ENCODE measurements around the gene DHCR24.

Gene DHCR24

DNA sequence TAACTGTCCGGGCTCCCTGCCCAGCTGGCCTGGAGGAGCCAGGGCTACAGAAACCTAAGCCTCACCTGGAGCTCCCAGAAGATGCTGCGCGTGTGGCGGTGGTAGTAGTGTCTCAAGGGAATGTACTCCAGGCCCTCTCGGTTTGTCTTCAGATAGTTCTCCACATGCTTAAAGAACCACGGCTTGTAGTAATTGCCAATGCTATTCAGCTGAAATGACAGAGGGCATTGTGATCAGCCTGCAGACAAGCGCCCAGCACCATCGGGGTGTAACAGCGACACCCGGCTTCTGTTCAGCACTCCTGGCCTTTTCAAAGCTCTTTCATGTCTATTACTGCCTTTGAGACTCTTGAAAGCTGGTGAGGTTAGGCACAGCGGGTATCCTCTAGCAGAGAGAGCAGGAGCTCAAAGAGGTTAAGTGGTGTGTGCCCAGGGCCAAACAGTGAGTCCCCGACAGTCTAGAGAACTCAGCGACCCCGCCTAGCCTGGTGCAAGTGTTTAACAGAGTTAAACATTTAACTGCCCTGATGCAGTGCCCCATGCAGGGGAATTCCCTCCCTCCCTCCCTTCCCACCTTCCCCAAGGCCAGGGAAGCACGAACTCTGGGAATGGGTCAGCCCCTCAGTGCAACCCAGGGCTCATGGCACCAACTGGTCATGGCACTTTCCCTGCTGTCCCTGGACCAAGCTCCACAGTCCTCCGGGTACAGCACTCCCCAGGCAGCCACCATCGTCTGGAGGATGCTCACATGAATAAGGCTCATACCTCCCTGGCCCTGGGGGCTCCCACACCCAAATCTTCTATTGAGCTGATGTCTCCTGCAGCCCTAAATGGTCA is 21.5 kb downstream of the DHCR24 start:
- in situ Hi-C loops (cut with MboI; ENCODE audit: low sequenced_read_pairs): no loop called here

DNA sequence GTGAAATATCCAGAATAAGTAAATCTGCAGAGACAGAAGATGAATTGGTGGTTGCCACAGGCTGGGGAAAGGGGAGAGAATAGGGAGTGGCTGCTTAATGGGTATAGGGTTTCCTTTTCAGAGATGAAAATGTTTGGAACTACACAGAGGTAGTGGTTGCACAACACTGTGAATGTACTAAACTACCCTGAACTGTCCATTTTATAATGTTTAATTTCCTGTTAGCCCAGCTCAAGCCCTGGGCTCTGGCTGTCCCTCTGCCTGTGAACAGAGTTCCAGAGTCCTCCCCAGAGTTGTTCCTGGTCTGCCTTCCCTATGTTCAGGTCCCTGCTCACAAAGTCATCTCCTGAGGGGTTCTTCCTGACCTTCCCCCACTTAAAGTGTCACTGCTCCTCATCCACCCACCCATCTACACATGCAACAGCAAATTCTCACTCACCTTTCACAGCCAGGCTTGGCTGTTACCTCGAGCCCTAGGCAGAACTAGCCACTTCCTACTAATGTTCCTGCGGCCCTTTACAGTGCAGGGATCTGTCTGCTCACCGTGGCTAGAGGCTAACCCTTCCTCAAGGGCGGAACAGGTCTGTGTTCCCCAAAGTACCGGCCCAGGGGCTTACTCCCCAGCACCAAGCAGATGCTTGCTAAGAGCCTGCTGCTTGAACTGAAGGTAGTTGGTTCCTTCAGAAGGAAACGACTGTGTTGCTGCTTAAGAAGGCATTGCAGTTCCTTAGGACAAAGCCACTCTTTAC is 22.4 kb downstream of the DHCR24 start:
- in situ Hi-C loops (cut with MboI; ENCODE audit: low sequenced_read_pairs): no loop called here

- in situ Hi-C loops (cut with MboI; ENCODE audit: low sequenced_read_pairs): no loop called here
Observed at GRCh38 chr1:54863267-54863665, 23.7 kb downstream of the DHCR24 start.

DNA sequence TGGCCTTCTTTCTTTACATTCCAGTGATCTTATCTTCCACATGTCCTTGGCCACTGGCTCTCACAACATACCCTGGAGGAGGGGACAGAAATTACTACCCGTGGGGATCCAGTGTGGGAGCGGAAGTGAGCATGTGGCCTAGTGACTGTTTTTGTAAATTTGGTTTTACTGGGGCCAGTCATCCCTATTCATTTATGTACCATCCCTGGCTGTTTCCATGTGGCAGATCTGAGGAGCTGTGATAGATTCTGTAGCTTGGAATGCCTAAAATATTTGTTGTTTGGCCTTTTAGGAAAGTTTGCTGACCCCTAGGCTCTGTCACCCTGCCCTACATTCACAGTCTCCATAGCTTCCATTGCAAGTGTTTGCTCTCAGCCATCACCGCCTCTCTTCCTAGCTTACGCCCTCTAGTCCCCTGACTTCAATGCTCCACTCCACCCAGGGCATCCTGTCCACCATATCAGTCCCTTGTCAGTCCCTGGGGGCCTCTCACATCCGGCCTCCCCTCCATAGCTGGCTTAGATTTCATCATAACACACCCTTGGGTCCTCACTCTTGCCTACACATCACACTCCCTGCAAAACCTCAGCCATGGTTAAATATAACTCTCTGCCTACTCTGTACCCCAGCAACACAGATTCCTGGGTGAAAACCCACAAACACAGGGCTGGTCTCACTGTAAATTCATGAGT is 25.8 kb downstream of the DHCR24 start:
- in situ Hi-C loops (cut with MboI; ENCODE audit: low sequenced_read_pairs): no loop called here

- in situ Hi-C loops (cut with MboI; ENCODE audit: low sequenced_read_pairs): no loop called here
Observed at GRCh38 chr1:54859700-54860391, 27.1 kb downstream of the DHCR24 start.

DNA sequence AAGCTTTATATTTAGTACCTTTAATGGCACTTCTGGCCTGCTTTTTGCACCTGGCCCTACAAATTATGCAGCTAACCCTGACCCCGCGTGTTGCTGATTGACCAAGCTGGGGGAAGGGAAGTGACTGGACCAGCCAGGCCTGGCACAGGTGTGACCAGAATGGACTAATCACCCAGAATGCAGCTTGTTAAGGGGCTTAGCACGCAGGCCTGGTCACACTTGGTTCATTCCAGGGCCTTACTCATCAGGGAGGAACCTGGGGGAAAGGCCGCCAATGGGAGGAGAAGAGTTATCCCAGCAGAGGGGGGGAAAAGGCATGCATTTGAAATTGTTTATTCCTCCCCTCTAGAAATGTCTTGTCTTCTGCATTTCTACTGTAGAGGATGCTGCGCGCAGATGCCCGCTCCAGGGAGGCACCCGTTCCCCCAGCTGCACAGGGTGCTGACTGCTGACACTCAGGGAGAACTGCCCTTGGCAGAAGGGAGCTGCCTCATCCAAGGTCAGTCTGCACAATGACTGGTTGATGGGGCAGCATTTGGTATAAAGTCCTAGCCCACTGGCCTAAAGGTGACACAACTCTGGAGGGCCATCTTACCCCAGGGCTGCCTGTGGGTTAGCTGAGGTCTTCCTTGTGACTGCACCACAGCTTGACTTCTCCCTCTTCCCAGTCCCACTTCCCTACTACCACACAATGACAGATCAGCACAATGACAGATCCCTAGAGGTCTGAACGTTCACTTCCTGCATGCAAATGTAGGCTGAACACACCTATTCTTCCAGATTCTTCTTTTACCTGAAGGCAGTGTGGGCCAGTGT is 29.0 kb downstream of the DHCR24 start:
- in situ Hi-C loops (cut with MboI; ENCODE audit: low sequenced_read_pairs): no loop called here

GRCh38 chr1:54857141-54857540 is 29.9 kb downstream of the DHCR24 start:
- in situ Hi-C loops (cut with MboI; ENCODE audit: low sequenced_read_pairs): no loop called here

DNA sequence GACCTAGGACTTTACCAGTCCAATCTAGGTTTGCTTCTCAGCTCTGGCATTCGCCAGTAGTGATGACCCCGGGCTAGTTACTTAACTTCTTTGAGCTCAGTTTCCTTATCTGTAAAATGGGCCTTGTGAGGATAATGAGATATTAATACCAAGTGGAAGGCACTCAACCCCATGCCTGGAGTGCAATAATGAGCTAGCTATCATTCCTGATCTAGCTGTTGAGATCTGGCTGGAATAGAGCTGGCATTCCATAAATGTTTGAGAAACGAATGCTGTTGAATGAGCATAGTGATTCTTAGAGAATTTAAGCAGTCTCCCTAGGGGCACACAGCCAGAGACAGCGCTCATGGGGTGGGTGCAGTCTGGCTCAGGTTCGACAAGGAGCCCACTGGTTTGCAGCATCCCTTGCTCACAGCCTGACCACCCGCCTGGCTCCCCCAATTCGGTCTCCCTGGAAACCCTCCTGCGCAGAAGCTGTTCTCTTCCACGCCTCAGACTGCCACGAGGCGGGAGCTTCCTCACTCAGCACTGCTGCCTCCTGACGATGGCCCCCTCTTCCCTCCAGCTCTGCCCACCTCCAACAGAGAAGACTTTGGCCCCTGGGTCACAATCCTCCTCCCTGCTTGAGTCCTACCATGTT is 32.5 kb downstream of the DHCR24 start:
- in situ Hi-C loops (cut with MboI; ENCODE audit: low sequenced_read_pairs): no loop called here

- in situ Hi-C loops (cut with MboI; ENCODE audit: low sequenced_read_pairs): no loop called here
Observed at GRCh38 chr1:54853793-54854370, 33.1 kb downstream of the DHCR24 start.

DNA sequence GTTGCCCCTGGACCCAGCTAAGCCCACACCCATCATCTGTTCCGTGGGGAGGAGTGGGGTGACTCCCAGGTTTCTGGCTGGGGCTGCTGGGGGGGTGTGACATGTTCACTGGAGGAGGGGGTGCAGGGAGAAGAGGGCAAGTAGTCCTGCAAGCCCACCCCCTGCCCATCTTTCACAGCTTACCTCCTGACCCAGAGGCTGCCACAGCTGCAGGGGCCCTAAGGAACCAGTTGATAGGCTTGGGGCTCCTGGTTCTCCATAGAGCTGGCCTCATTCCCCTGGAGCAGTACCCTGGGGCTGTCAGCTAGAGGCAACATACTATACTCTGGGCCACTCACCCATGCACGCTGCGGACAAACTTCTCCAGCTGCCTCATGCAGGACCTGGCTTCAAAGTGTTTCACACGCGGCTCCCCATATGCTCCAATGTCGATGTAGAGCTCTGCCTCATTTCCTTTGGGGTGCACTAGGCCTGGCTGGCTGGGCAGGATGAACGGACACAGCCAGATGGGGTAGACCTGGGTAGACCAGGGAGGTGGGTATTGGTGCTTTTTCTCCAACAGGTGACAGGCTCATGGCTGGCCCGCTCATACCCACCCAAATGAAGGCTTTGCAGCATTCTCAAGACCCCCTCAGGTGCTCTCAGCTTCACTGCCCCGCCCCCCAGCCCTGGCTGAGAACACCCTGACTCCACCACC is 33.8 kb downstream of the DHCR24 start:
- in situ Hi-C loops (cut with MboI; ENCODE audit: low sequenced_read_pairs): no loop called here

DNA sequence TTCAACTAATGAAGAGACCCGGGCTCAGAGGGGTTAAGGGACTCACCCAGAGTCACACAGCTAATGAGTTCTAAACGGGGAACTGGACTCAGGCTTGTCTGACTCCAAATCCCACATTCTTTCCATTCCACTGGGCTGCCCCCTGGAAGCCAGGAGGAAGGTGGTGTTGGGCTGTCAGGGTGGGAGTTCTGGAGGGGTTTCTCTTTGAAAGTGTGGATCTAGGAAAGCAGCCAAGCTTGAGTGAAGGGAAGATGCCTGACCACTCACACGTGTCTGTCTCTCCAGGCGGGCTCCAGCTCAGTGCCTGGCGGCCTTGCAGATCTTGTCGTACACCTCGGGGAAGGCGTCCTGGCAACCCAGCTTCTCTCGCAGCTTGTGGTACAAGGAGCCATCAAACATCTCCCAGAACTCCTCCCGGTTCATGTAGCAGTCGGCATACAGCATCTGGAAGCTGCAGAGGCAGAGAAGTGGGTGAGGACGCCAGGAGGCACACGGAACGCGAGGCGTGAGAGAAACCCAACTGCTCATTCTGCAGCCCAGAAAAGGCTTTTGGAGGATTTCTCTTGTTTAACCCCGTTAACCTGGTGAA is 35.0 kb downstream of the DHCR24 start:
- in situ Hi-C loops (cut with MboI; ENCODE audit: low sequenced_read_pairs): no loop called here

DNA sequence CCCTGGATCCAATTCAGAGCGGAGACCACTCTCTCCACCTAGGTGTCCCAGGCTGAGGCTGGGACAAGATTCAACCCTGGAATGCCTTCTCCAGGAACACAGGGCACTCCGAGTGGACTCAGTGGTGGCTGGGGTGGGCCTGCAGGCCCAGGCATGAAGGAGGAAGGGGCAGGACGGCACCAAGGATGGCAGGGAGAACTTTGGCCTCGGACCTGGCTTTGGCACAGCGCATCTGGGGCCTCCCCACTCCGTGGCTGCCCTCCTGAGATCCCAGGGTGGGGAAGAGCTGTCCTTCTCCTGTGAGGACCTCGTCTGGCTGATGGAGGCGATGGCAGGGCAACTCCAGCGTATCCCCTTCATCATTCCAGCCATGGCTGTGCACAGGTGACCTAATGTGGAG is 35.6 kb downstream of the DHCR24 start:
- in situ Hi-C loops (cut with MboI; ENCODE audit: low sequenced_read_pairs): no loop called here

GRCh38 chr1:54850737-54851136 is 36.3 kb downstream of the DHCR24 start:
- in situ Hi-C loops (cut with MboI; ENCODE audit: low sequenced_read_pairs): no loop called here

DNA sequence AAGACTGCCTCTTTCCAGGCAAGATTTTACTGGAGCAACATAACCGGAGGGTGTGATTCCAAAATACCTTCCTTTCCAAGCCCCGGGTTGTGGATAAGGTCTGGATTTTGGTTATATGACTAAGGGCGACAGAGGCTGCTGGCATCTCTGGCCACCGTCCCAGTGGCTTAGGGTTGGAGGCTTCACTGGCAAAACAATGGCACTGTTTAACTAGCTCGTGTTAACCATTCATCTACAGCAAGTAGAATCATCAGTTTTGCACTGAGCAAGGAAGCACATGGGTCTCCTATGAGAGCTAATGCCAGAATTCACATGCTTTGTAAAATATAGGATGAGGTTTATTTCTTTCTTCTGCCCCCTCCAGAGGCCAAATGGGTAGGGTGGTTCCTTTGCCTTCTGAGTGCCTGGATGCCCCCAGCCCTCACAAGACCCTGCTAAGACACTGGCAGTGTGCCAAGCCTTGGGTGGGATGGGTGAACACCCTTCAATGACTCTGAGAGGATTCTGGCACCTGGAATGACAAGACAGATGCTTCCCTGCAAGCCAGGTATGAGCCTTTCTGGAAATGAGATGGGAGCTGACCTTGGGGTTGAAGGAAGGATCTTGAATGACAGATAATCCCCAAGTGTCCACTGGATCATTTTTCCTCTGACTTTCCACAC is 36.8 kb downstream of the DHCR24 start:
- in situ Hi-C loops (cut with MboI; ENCODE audit: low sequenced_read_pairs): no loop called here

- in situ Hi-C loops (cut with MboI; ENCODE audit: low sequenced_read_pairs): no loop called here
Observed at GRCh38 chr1:54849219-54850068, 37.6 kb downstream of the DHCR24 start.

- in situ Hi-C loops (cut with MboI; ENCODE audit: low sequenced_read_pairs): no loop called here
Observed at GRCh38 chr1:54848134-54848948, 38.7 kb downstream of the DHCR24 start.

All from HL-60/S4 treated with retinoic acid at 250 ng/mL for 4 days and 3 days (cell line).